Measurements from ENCODE around the gene TTC9. TPM values are rescaled to one million over a fixed set of nuclear protein-coding genes. Genes with fewer than 3 reads are reported as not detected.
A peak's percentile ranks its signal among the peaks of the same experiment; 100 is the strongest.

Gene TTC9
- total RNA-seq, 4 donors from 2014 or later, result 3.9 to 6.9 (median 5.4) TPM

DNA sequence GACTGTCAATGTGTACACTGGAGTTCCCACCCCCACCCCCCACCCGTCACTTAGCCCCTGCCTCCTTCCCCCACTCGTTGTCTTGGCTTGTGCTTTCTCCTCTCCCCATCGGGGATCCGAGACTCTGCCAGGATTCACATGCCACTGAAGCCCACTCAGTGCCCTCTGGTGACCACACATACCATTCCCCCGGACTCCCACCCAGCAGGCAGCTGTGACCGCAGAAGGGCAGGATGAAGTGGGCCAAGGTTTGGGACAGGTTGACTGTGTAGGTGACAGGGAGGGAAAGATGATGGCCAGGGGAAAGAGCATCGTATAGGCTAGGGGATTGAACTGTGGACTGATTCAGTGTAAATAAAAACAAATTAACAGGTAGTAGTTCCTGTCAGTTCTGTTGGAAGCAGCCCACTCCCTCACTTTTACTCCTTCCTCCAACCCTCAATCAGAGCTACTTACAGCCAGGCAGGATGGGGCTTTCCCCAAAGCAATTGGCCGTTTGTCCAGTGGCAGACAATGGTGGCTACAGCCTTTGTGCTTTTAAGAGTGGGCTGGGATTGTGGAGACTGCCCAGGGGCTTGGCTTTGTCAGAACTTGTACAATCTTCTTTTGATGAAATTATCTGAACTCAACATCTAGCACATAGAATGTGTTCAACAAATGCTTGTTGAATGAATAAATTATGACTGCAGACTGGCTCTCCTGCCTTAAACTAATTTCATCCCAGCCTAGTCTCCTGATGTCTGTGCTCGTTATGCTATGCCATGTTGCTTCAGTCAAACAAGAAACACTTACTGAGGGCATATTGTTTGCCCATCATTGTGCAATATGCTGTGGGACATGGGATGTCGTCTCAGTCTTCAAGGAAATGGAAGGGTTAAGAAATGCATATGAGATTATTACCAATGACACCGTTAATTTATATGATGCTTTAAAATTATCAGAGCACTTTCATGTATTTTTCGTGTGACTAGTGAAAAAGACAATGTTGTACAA, 30.2 kb downstream of the TTC9 start:
- H3K4me3 ChIP-seq, result peak overlapping the region in 1 of 4 donors; percentile 6
- WGBS, 2 donors, result 46 to 55% methylated on average over 12 of the region's 12 CpGs
- TF ChIP-seq EP300 (IDR thresholded peaks at IDR 0.05), result no peak
- TF ChIP-seq, protein P1, sequence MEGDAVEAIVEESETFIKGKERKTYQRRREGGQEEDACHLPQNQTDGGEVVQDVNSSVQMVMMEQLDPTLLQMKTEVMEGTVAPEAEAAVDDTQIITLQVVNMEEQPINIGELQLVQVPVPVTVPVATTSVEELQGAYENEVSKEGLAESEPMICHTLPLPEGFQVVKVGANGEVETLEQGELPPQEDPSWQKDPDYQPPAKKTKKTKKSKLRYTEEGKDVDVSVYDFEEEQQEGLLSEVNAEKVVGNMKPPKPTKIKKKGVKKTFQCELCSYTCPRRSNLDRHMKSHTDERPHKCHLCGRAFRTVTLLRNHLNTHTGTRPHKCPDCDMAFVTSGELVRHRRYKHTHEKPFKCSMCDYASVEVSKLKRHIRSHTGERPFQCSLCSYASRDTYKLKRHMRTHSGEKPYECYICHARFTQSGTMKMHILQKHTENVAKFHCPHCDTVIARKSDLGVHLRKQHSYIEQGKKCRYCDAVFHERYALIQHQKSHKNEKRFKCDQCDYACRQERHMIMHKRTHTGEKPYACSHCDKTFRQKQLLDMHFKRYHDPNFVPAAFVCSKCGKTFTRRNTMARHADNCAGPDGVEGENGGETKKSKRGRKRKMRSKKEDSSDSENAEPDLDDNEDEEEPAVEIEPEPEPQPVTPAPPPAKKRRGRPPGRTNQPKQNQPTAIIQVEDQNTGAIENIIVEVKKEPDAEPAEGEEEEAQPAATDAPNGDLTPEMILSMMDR (IDR thresholded peaks at IDR 0.05), result no peak
- no peak for TF ChIP-seq POLR2A (IDR thresholded peaks at IDR 0.05)
- H3K27me3 ChIP-seq, result no peaks in the 10 kb centered on the region
- H3K4me1 ChIP-seq, result peaks cover 0 to 4% (median 0%) of the 10 kb centered on the region in 4 donors
- peak overlapping the region in 2 of 4 donors; percentile 7 to 43 for H3K27ac ChIP-seq
- no peaks in the 10 kb centered on the region for H3K9me3 ChIP-seq
- DNase-seq (ENCODE audit: low spot score in 2 of 2), result no peak
- no peaks in the 10 kb centered on the region for H3K36me3 ChIP-seq

DNA sequence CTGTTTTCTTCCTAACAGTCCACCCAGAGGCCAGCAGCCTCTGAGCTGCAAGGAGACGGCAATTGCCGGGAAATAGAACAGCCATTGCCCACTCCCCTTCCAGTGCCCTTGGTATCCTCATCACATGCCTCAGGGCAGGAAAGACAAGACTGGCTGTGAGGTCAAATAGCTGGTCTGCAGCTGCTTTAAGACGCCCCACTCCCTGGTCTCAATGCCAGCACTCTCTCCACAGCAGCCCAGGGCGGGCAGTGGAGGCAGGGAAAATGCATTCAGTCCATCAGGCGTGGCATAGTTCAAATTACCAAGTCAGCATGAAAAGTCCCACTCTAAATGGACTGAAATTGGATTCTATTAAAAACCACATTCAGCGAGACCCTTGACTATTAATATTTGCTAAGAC, 35.6 kb downstream of the TTC9 start:
- WGBS, 2 donors, result 62 to 63% methylated on average over 6 of the region's 6 CpGs
- no peak for DNase-seq (ENCODE audit: low spot score in 2 of 2)
- no peak for TF ChIP-seq POLR2A (IDR thresholded peaks at IDR 0.05)
- no peak for TF ChIP-seq EP300 (IDR thresholded peaks at IDR 0.05)
- TF ChIP-seq, protein P1 (IDR thresholded peaks at IDR 0.05), result no peak
- Histone ChIP-seq H3K27ac (peak overlapping the region in 1 of 4 donors; percentile 23), H3K9me3 (no peaks in the 10 kb centered on the region), H3K4me1 (no peaks in the 10 kb centered on the region), H3K36me3 (no peaks in the 10 kb centered on the region), H3K27me3 (no peaks in the 10 kb centered on the region), H3K4me3 (no peak overlapping the region)

DNA sequence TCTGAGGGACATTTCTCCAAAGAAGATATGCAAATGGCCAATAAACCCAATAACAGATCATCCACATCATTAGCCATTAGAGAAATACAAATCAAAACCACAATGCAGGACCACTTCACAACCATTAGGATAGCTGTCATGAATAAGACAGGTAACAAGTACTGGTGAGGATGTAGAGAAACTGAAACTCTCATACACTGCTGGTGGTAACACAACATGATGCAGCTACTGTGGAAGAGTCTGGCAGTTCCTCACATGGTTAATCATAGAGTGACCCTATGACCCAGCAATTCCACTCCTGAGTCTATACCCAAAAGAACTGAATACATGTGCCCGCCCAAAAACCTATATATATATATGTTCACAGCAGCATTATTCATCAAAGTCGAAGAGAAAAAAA, 39.0 kb downstream of the TTC9 start:
- DNase-seq (ENCODE audit: low spot score in 2 of 2), result no peak
- no peaks in the 10 kb centered on the region for H3K27me3 ChIP-seq
- no peak overlapping the region for H3K4me3 ChIP-seq
- no peaks in the 10 kb centered on the region for H3K9me3 ChIP-seq
- no peak overlapping the region for H3K27ac ChIP-seq
- no peaks in the 10 kb centered on the region for H3K36me3 ChIP-seq
- no peaks in the 10 kb centered on the region for H3K4me1 ChIP-seq
- TF ChIP-seq EP300 (IDR thresholded peaks at IDR 0.05) (no peak), POLR2A (IDR thresholded peaks at IDR 0.05) (no peak)
- TF ChIP-seq, protein P1 (IDR thresholded peaks at IDR 0.05), result no peak
- 89 to 96% methylated on average over 2 of the region's 2 CpGs for WGBS, 2 donors

DNA sequence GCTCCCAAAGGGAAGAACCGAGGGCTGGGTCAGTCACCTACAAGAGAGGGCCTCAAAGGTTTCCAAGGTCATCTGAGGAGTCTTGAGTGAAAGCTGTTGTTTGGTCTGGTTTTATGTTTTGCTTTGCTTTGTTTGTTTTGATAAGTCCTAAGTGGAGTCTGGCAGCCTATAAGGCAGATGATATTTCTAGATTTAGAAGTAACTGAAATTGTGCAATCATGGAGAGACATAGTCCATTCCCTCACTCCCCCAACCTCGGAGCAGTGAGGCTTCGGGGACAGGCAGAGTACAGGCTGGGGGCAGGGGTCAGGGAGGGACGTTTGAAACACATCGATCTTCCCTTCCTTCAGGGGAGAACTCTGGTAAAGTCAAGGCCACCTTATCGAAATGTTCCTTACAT, 42.3 kb downstream of the TTC9 start:
- no peaks in the 10 kb centered on the region for H3K36me3 ChIP-seq
- H3K4me1 ChIP-seq, result no peaks in the 10 kb centered on the region
- no peaks in the 10 kb centered on the region for H3K9me3 ChIP-seq
- no peak overlapping the region for H3K27ac ChIP-seq
- DNase-seq (ENCODE audit: low spot score in 2 of 2), result no peak
- no peaks in the 10 kb centered on the region for H3K27me3 ChIP-seq
- WGBS, 2 donors, result 57 to 58% methylated on average over 6 of the region's 6 CpGs
- H3K4me3 ChIP-seq, result no peak overlapping the region
- TF ChIP-seq, protein P1 (IDR thresholded peaks at IDR 0.05), result no peak
- TF ChIP-seq EP300 (IDR thresholded peaks at IDR 0.05) (no peak), POLR2A (IDR thresholded peaks at IDR 0.05) (no peak)

DNA sequence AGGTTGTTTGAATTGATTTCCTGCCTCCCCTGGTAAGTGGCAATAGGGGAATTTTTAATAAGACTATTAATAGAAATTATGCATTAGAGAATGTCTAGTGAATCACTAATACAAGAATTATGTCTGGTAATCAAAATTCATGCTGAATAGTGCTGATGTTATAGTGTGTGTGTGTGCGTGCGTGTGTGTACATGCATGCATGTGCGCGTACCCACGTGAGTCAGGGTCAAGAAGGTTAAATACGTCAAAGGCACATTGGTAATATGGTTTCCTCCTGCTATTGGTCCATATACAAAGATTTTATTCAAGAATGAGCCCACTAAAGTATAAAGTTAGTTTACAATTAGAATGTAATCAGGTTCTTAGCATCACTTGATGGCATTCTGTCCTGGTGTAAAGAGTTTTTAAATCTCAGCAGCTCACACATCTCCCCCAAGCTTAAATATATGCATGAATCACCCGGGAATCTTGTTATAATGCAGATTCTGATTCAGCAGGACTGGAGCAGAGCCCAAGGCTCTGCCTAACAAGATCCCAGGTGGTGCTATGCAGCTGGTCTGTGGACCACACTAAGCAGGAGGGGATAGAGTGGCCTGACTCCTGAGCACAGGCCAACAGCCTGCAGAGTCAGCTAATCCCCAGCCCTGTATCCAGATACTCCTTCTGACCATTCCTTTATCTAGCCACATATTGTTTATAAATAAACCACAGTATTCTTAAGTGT, 43.9 kb downstream of the TTC9 start:
- TF ChIP-seq EP300 (IDR thresholded peaks at IDR 0.05), result no peak
- no peak for TF ChIP-seq POLR2A (IDR thresholded peaks at IDR 0.05)
- TF ChIP-seq, protein P1 (IDR thresholded peaks at IDR 0.05), result no peak
- H3K4me3 ChIP-seq, result no peak overlapping the region
- 60 to 64% methylated on average over 7 of the region's 7 CpGs for WGBS, 2 donors

More for the DNA sequence above, 43.9 kb downstream of the TTC9 start:
- H3K27ac ChIP-seq, result no peak overlapping the region
- H3K4me1 ChIP-seq, result no peaks in the 10 kb centered on the region
- no peak for DNase-seq (ENCODE audit: low spot score in 2 of 2)
- no peaks in the 10 kb centered on the region for H3K36me3 ChIP-seq
- no peaks in the 10 kb centered on the region for H3K9me3 ChIP-seq
- no peaks in the 10 kb centered on the region for H3K27me3 ChIP-seq

Data from tibial nerve (tissue), 4 donors.